ENCODE measurements around the gene FSIP1.

DNA sequence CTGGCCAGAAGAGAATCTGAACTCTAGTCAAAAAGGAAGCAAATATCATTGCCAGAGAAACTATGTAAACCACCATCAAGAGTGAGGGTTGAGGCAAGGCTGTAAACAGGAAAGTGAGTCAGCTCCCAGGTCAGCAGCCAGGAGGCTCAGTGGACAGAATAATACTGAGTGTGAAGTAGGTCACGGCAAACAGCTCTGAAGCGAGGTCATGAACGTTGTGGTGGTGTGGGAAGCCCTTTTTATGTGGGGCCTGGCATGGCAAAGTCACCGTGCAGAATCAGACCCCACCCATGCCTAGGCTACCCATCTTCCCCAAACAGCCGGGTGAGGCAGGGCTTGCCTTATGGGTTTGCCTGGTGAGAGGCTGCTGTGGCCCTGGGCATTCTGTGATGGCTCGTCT is 157.8 kb downstream of the FSIP1 start:
- TF ChIP-seq POLR2A (IDR thresholded peaks at IDR 0.05; ENCODE audit: low read depth, low read length): no peak
- TF ChIP-seq POLR2AphosphoS5 (IDR thresholded peaks at IDR 0.05; ENCODE audit: low read depth, low read length): no peak
- no peak for TF ChIP-seq SPI1 (IDR thresholded peaks at IDR 0.05; ENCODE audit: low read depth, low read length)
- TF ChIP-seq TAF1 (IDR thresholded peaks at IDR 0.05; ENCODE audit: low read depth, low read length): no peak
- TF ChIP-seq PAX5 (IDR thresholded peaks at IDR 0.05; ENCODE audit: insufficient read depth, low read length, severe bottlenecking): no peak
